NB4 (cell line): Measurements from ENCODE around the gene CEP55.

Source experiments
- MYC ChIP-seq: IDR thresholded peaks from 2 replicates; pipeline ENCODE4 v1.6.1; 2011; ENCODE audit warnings: low read depth, low read length
- POLR2A ChIP-seq: IDR thresholded peaks from 2 replicates; pipeline ENCODE4 v1.6.1; 2011; ENCODE audit warnings: mild to moderate bottlenecking; ENCODE audit not compliant: insufficient read length; ENCODE audit errors: extremely low read depth
- TF ChIP-seq, protein P1 (sequence below): IDR thresholded peaks from one replicate; pipeline ENCODE4 v1.5.1; 2012; ENCODE audit warnings: low read depth, low read length

DNA sequence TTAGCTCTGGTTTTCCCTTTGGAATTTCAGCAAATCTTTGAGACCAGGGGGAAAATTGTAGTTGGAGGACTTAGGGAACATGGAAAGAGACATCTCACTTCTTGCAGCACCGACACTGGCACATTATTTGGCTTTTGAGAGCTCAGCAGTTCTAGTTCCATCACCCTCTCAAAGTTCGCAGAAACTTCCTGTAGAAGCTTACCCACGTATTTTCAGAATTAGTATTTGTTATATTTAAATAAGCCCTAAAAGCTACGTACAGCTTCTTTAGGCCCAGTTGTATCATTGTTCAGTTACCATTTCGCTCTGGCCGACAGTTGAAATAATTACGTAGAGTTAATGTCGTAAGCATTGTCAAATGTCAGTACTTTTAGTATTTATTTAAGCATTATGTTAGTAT is 13.4 kb downstream of the CEP55 start:
- TF ChIP-seq, protein P1, sequence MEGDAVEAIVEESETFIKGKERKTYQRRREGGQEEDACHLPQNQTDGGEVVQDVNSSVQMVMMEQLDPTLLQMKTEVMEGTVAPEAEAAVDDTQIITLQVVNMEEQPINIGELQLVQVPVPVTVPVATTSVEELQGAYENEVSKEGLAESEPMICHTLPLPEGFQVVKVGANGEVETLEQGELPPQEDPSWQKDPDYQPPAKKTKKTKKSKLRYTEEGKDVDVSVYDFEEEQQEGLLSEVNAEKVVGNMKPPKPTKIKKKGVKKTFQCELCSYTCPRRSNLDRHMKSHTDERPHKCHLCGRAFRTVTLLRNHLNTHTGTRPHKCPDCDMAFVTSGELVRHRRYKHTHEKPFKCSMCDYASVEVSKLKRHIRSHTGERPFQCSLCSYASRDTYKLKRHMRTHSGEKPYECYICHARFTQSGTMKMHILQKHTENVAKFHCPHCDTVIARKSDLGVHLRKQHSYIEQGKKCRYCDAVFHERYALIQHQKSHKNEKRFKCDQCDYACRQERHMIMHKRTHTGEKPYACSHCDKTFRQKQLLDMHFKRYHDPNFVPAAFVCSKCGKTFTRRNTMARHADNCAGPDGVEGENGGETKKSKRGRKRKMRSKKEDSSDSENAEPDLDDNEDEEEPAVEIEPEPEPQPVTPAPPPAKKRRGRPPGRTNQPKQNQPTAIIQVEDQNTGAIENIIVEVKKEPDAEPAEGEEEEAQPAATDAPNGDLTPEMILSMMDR: no peak
- TF ChIP-seq POLR2A: no peak
- no peak for TF ChIP-seq MYC
